ENCODE results near the gene TMEM91.

TMEM91 gene

GRCh38 chr19:41412953-41413352 lies 36.6 kb downstream of the TMEM91 start:
- DNase-seq: no peak

GRCh38 chr19:41413947-41414346 lies 37.6 kb downstream of the TMEM91 start:
- DNase-seq: no peak

GRCh38 chr19:41414461-41414860 lies 38.1 kb downstream of the TMEM91 start:
- no peak for DNase-seq

GRCh38 chr19:41415154-41415571 lies 38.8 kb downstream of the TMEM91 start:
- DNase-seq: no peak

- no peak for DNase-seq
These were observed 39.9 kb downstream of the TMEM91 start for GRCh38 chr19:41416194-41416674.

GRCh38 chr19:41420101-41420880 lies 44.0 kb downstream of the TMEM91 start:
- DNase-seq: no peak

- no peak for DNase-seq
These were observed 45.0 kb downstream of the TMEM91 start for GRCh38 chr19:41421314-41421713.

GRCh38 chr19:41421973-41422372 lies 45.6 kb downstream of the TMEM91 start:
- no peak for DNase-seq

- DNase-seq: no peak
These were observed 46.1 kb downstream of the TMEM91 start for GRCh38 chr19:41422456-41422855.

GRCh38 chr19:41422955-41423354 lies 46.6 kb downstream of the TMEM91 start:
- DNase-seq: no peak

GRCh38 chr19:41424335-41425173 lies 48.2 kb downstream of the TMEM91 start:
- DNase-seq: no peak

GRCh38 chr19:41425174-41426115 lies 49.1 kb downstream of the TMEM91 start:
- DNase-seq: no peak

- no peak for DNase-seq
These were observed 49.9 kb downstream of the TMEM91 start for GRCh38 chr19:41426116-41426841.

GRCh38 chr19:41426952-41427646 lies 50.8 kb downstream of the TMEM91 start, which contains the start of gene B3GNT8:
B3GNT8 (minus strand) TSS chr19:41427374; CDS start chr19:41426778, 596 bp downstream.
- DNase-seq: peak; percentile 86

- DNase-seq: no peak
These were observed 51.5 kb downstream of the TMEM91 start for GRCh38 chr19:41427647-41428480.

- no peak for DNase-seq
These were observed 52.1 kb downstream of the TMEM91 start for GRCh38 chr19:41428481-41428859.

GRCh38 chr19:41430922-41431321 lies 54.6 kb downstream of the TMEM91 start:
- no peak for DNase-seq

- no peak for DNase-seq
These were observed 55.4 kb downstream of the TMEM91 start for GRCh38 chr19:41431426-41432386.

- no peak for DNase-seq
These were observed 56.8 kb downstream of the TMEM91 start for GRCh38 chr19:41433171-41433570.
